GM13976 (cell line): ENCODE data around the gene MYO1A.
"Not testable (repeated sequence)": the region's sequence is repeated elsewhere in the genome, so short reads cannot be mapped to it uniquely, and the experiment has no call there.

Experiments
- DNase-seq: peaks from one replicate; pipeline ENCODE4 v3.0.0; 2012; ENCODE audit warnings: low spot score
- in situ Hi-C: fragments of 300-500 bp; cut with MboI; formaldehyde crosslinking; loops from one replicate; pipeline ENCODE4 v1.12.0; 2022; ENCODE audit warnings: low sequenced_read_pairs, mixed read lengths, inconsistent platforms; ENCODE audit not compliant: unreplicated experiment
- TF ChIP-seq, protein P1 (sequence below): IDR thresholded peaks from 2 replicates; pipeline ENCODE4 v1.5.1; 2012; ENCODE audit warnings: borderline replicate concordance, mild to moderate bottlenecking; ENCODE audit not compliant: insufficient read depth; ENCODE audit errors: extremely low read depth, missing control alignments, control extremely low read depth

The MYO1A gene

DNA sequence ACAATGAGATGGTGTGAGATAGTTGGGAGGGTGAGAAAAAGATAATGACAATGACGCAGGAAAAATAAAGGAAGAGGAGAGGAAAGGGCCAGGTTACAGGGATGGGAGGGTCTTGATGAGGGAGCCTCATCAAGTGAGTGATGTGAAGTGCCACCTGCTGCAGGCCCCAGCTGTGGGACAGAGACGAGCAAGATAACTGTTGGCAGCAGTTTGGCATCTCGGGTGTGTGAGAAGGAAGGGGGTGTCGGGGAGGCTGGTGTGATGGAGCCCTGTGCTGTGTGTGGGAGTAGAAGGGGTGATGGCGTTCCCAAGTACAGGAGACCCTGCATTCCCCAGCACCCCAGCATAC is 22.1 kb downstream of the MYO1A start:
- TF ChIP-seq, protein P1, sequence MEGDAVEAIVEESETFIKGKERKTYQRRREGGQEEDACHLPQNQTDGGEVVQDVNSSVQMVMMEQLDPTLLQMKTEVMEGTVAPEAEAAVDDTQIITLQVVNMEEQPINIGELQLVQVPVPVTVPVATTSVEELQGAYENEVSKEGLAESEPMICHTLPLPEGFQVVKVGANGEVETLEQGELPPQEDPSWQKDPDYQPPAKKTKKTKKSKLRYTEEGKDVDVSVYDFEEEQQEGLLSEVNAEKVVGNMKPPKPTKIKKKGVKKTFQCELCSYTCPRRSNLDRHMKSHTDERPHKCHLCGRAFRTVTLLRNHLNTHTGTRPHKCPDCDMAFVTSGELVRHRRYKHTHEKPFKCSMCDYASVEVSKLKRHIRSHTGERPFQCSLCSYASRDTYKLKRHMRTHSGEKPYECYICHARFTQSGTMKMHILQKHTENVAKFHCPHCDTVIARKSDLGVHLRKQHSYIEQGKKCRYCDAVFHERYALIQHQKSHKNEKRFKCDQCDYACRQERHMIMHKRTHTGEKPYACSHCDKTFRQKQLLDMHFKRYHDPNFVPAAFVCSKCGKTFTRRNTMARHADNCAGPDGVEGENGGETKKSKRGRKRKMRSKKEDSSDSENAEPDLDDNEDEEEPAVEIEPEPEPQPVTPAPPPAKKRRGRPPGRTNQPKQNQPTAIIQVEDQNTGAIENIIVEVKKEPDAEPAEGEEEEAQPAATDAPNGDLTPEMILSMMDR = no peak
- in situ Hi-C loops = no loop called here
- DNase-seq = no peak

DNA sequence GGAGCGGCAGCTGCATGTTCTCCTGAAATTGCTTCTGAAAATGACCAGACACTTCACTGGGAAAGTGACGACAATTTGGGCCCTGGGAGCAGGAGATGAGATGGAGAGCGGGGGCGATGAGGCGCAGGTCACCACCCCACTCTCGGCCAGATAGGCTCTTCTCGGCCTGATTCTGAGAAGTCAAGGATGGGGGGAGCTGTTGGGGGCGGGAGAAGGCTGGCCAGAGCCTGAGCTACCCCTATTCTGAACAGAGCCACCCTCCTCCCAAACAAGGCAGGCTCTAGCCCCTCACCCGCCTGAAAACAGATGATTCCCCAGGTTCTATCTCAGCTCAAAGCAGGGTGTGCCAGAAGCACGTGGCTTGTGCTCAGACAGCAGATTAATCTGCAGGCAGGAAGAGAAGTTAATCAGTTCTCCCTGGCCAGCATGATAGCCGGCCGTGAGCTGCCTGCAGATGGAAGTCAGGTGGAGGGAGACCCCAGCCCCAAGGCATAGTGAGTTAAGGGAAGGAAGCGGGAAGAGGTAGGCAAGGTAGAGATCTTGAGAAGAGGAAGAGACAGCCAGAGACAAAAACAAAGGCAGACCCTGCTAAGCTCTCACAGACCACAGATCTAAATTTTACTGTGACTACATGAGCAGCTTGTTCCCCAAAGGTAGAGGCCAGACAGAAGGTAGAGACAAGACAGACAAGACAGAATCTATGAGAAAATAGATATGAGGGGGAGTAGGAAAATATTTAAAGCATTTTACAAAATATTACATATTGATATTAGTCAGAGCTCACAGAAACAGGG is 22.7 kb downstream of the MYO1A start:
- TF ChIP-seq, protein P1 = no peak
- in situ Hi-C loops = no loop called here
- DNase-seq = no peak

DNA sequence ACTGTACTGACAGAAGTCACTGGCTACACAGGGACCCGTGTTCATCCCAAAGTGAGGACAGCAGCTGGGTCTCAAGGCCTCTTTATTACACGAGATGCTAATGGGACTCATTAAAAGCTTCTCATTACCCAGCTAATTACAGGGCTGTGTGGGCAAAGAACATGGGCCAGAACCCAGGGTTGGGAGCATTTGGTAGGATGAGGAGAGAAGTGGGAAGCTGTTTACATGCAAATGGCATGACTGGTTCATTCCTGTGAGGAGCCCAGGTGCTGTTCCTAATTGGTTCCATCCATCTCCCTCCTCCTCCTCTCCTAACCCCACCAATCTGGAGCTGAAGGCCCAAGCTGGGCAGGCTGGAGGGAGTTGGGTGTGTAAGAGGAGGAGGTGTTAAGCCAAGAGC is 24.7 kb downstream of the MYO1A start:
- in situ Hi-C loops = no loop called here
- DNase-seq = no peak
- TF ChIP-seq, protein P1 = no peak

DNA sequence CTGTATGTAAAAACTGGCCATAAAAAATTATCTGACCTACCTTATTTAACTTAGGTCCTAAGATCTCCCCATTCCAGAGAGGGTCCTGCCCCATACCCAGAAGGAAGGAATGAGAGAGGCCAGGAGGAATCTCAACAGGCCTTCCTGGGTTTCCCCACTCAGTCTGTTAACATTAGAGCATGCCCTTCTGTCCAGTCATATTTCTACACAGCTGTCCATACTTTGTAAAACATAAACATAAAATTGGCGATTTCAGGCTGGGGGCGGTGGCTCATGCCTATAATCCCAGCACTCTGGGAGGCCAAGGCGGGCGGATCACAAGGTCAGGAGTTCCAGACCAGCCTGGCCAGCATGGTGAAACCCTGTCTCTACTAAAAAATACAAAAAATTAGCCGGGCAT is 27.6 kb downstream of the MYO1A start:
- DNase-seq = not testable (repeated sequence)

DNA sequence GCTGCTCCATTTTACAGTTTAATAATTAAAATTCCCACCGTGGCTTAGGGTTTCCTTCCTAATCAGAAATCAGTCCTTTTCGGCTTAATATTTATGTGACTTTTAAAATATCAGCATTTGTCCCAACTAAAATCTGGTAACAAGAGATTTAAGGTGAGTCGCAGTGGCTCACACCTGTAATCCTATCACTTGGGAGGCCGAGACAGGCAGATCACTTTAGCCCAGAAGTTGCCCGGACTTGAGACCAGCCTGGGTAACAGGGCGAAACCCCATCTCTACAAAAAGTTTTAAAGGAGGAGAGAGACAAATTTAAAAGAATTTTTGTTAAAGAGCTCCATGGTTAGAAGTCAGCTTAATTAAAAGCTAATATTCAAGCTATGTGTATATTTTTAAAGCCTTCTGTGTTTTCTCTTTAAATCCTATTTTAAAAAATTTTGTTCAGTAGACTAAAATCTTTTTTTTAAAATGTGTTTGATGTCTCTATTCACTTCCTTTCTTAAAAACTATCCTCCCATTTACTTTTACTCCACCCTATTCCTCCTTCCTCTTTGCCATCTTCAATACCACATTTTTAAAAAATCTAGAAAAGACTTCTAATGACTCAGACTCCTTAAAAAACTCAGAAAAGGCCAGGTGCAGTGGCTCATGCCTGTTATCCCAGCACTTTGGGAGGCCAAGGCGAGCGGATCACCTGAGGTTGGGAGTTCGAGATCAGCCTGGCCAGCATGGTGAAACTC is 29.8 kb downstream of the MYO1A start:
- in situ Hi-C loops = loop anchor here (10.0 kb wide), 1 partner anchor 45 kb away; no protein-coding TSS in a partner anchor
- DNase-seq = no peak
- TF ChIP-seq, protein P1 = no peak

More for the DNA sequence above, 27.6 kb downstream of the MYO1A start:
- in situ Hi-C loops = not testable (repeated sequence)

DNA sequence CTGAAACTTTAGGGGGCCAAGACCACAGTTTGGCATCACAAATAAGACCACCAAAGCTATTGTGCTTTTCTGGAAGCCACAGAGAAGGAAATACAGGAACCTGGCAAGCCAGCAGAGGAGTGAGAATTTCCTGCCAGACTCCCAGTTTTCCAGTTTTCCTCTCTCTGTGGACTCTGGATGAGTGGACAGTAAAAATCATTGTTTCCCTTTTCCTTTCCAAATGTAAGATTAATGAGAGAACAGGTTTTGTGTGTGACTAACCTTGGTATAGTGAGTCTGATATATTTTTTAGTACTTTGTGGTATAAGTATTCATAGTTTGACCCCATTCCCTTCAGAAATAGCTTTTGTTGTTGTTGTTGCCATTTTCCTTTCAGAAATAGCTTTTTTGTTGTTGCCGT is 31.0 kb downstream of the MYO1A start:
- in situ Hi-C loops = loop anchor here (10.0 kb wide), 1 partner anchor 46 kb away; no protein-coding TSS in a partner anchor
- no peak for DNase-seq
- TF ChIP-seq, protein P1 = no peak

DNA sequence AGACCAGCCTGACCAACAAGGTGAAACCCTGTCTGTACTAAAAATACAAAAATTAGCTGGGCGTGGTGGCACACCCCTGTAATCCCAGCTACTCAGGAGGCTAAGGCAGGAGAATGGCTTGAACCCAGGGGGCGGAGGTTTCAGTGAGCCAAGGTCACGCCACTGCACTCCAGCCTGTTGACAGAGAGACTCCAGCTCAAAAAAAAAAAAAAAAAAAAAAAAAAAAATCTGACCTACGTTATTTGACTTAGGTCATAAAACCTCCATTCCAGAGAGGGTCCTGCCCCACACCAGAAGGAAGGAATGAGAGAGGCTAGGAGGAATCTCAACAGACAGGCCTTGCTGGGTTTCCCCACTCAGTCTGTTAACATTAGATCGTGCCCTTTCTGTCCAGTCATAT is 31.6 kb downstream of the MYO1A start:
- in situ Hi-C loops = loop anchor here (10.0 kb wide), 1 partner anchor 46 kb away; no protein-coding TSS in a partner anchor
- not testable (repeated sequence) for DNase-seq
